Measurements from ENCODE around the gene BICD2. TPM values are rescaled to one million over a fixed set of nuclear protein-coding genes. Genes with fewer than 3 reads are reported as not detected.
A peak's percentile ranks its signal among the peaks of the same experiment; 100 is the strongest.

The BICD2 gene
- total and polyA plus RNA-seq, 9 of the 15 experiments (the other 6 are each of a cell fraction or from before 2014, with no cell fraction given), result 3.6 to 23.4 (median 11.8) TPM

GRCh38 chr9:92668746-92669526, 95.7 kb downstream of the BICD2 start (continued):
- TF ChIP-seq MNT (conservative IDR thresholded peaks at IDR 0.05) (peak in 1 of 2 experiments; percentile 2; a peak in 1 of 4 replicates), ARNT (IDR thresholded peaks at IDR 0.05) (0 out of 4 replicates have a peak, but pooled peaks of 1 of the 2 experiments have one; percentile 31), ARID1B (IDR thresholded peaks at IDR 0.05) (0 out of 2 replicates have a peak, but pooled peaks have one; percentile 13)

GRCh38 chr9:92666912-92667532, 97.6 kb downstream of the BICD2 start:
- ATAC-seq (no peak), FAIRE-seq (no peak), DNase-seq (ENCODE audit: extremely low read depth in 1 of 4, low spot score in 3 of 4) (no peak)
- Histone ChIP-seq H3K9ac (ENCODE audit: insufficient read depth in 1 of 2, low read depth in 2 of 2, low read length in 2 of 2) (peak overlapping the region in 1 of 2 experiments; percentile 31; a peak in 1 of 4 replicates), H3K4me3 (no peak overlapping the region), H3K4me1 (replicated peaks in 1 of 2; ENCODE audit: control insufficient read depth in 2 of 2, insufficient read depth in 2 of 2, low read length in 2 of 2) (peaks cover 11 to 30% of the 10 kb centered on the region in 2 experiments; a peak in 4 of 5 replicates), H2AFZ (ENCODE audit: low read depth, low read length) (no peak overlapping the region), H3K36me3 (ENCODE audit: control insufficient read depth, insufficient read depth, low read length) (peaks cover 35% of the 10 kb centered on the region), H3K4me2 (ENCODE audit: insufficient read depth, low read length) (no peak overlapping the region), H3K27ac (ENCODE audit: extremely low read depth, low read depth, low read length) (no peak overlapping the region), H4K20me1 (replicated peaks; ENCODE audit: control insufficient read depth, insufficient read depth, low read length) (peaks cover 15% of the 10 kb centered on the region), H3K9me3 (replicated peaks; ENCODE audit: control insufficient read depth, insufficient read depth, low read depth, low read length) (no peaks in the 10 kb centered on the region), H3K9me1 (ENCODE audit: control insufficient read depth, insufficient read depth, low read length) (peaks cover 3% of the 10 kb centered on the region), H3K27me3 (ENCODE audit: control insufficient read depth in 2 of 2, insufficient read depth in 2 of 2, low read length in 2 of 2) (no peaks in the 10 kb centered on the region), H3K79me2 (ENCODE audit: control insufficient read depth, insufficient read depth, low read length) (peaks cover 85% of the 10 kb centered on the region)
- WGBS (ENCODE audit: insufficient coverage, low coverage, missing lambda C conversion rate), result 79% methylated on average over 7 of the region's 8 CpGs
- in situ Hi-C loops (cut with MboI), result no loop called here
- ChIA-PET CTCF (ENCODE audit: low intra/inter-chr PET ratio) (no interaction called here), POLR2A (no interaction called here)
- intact Hi-C loops (cut with micrococcal nuclease), result no loop called here
- no TSS peak for BruUV-seq (replicated peaks)
- TF ChIP-seq POLR2AphosphoS2 (IDR thresholded peaks at IDR 0.05; ENCODE audit: low read length), result no peak
- TF ChIP-seq SP2 (IDR thresholded peaks at IDR 0.05; ENCODE audit: extremely low read depth, low read depth, low read length, poor library complexity, severe bottlenecking), result no peak
- TF ChIP-seq MCM7 (IDR thresholded peaks at IDR 0.05), result no peak
